CD4-positive, alpha-beta T cell treated with Interleukin-15 for 4 hours (primary cell): ENCODE measurements around the gene RAPGEF6.
"Not testable (repeated sequence)": the region's sequence is repeated elsewhere in the genome, so short reads cannot be mapped to it uniquely, and the experiment has no call there.

Experiments
- DNase-seq: peaks from one replicate; pipeline ENCODE4 v3.0.0-alpha.2; 2020; ENCODE audit warnings: low spot score

RAPGEF6 gene

DNA sequence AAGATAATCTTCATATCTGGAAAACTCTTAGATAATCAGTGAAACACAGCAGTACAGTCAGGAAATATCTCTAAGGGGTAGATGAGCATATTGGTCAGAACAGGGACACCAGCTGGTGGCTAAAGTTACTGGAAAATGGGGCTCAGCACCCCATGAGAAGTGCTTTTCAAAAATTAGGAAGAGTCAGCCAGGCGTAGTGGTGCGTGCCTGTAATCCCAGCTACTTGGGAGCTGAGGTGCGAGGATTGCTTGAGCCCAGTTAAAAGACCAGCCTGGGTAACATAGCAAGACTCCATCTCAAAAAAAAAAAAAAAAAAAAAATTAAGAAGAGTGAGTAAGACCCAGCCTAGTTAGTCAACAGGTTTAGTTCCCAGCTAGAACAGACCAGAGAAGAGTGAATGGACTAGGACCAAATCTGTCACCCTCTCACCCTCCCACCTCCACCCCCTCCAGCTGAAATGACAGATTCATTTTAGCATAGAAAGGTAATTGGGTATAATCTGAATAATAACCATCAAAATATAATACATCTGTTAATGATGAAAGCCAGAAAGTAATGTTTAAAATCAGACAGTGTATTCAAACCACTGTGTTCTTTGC is 250.3 kb downstream of the RAPGEF6 start:
- DNase-seq, result peak; percentile 41

DNA sequence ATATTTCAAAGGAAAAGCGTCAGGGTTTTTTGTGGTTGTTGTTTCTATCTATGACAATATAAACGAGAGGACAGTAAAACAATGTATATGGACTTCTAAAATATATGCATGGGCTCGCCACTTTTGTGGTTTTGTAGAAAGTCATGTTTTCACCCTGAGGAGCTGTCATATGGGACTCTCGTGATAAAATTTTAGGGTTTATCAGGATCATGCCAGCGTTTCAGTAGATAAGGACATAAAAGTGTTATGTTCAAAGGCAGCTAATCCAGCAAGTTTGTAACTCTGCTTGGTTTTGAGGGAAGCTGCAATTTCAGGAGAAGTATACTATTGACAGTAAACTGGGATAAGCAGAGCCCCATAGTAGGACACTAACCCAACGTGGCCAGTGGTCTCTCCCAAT is 250.9 kb downstream of the RAPGEF6 start:
- DNase-seq, result no peak

DNA sequence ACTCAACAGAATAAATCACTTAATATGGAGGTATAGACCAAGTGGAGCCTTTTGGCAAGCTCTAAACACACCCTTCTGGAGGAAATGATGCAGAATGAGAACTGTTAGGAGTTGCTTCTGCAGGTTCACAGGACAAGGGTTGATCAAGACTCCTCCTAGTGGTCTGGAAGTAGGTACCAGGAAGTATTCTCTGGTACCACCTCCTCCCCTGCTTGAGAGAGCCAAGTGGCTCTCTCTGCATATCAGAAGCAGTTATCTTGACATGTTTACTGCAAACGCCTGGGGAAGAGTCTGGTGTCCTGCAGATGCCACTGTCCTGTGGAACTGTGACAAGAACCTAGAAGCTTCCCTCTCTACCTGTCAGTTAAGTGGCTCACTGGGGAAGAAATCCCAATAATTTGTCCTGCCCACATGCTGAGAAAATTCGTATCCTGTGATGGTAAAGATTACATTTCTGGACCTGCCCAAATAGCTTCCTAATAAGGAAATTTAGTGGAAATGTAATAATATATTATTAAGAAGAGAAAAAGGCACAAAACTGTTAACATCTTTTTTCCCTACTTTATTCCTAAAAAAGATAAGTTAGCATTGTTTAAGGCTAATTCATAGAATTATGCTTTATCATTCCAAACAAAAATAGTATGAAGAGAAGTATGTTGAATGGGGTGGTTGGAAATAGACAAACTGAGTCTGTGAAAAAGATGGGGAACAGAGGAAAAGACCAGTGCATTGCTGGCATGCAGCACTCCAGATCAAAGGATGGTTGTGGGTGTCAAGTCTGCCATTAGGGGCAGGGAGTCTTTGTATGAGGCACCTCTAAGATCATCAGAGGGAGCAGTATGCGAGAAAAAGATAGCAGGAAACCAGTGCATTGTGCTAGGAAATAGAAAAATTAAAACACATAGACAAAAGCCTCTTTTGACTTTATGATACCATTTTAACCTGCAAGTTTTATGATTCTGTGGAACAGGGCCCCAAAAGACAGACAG is 252.3 kb downstream of the RAPGEF6 start:
- peak; percentile 83 for DNase-seq

DNA sequence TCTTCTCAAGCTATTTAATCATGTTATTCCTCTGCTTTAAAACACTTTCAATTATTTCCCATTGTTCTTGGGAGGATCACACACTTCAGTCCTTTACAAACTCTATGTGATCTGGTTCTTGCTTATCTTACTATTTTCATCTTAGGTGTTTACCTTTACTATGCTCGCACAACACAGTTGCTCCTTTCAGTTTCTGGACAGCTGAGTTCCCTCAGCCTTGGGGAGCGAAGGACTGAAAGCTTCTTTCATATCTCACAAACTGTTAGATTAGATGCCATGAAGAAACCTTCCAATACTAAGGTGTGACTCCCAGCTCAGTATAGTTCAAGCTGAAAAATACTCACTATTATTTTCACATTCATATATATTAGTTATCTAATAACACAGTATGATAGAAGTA is 253.3 kb downstream of the RAPGEF6 start:
- no peak for DNase-seq

DNA sequence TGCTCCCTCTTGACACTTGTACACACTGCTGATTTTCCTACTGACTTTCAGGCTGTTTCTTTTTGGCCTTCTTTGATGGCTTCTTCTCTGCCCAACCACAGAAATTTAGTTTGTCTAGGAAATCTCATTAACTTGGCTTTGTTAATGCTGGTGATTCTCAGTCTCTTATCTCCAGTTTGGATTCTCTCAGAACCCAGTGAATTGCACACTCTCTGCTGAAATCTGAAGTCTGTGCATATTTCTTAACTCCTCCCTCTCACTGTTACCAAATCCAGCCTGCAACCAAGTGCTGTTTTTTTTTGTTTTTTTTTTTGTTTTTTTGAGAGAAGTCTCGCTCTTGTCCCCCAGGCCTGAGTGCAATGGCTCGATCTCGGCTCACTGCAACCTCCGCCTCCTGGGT is 254.0 kb downstream of the RAPGEF6 start:
- DNase-seq, result no peak

GRCh38 chr5:131380238-131380637 is 254.8 kb downstream of the RAPGEF6 start:
- not testable (repeated sequence) for DNase-seq

GRCh38 chr5:131379723-131380122 is 255.3 kb downstream of the RAPGEF6 start:
- DNase-seq, result peak; percentile 84

- DNase-seq, result peak; percentile 25
Observed at GRCh38 chr5:131378721-131379541, 256.1 kb downstream of the RAPGEF6 start.

DNA sequence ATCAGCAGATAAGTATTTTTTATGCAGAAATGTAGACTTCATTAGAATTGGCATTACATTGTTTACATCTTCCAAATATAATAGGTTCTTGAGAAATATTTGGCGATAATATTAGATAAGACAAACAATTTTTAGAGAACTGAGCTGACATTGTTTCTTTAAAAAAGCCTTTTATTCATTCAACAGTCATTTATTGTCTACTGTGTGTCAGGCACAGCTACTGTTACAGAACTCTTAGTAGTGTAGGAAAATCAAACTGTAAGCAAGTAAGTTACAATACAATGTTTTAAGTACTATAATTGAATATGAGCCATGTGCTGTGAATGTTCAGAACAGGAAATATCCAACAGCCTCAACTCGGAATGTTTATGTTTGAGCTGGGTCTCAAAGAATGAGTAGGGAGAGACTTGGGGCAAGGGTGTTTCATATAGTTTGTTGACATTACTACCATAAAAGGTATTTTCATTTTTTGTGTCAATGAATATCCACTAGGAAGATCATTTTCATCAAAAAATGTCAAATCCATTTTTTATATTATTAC is 257.2 kb downstream of the RAPGEF6 start:
- DNase-seq, result no peak

DNA sequence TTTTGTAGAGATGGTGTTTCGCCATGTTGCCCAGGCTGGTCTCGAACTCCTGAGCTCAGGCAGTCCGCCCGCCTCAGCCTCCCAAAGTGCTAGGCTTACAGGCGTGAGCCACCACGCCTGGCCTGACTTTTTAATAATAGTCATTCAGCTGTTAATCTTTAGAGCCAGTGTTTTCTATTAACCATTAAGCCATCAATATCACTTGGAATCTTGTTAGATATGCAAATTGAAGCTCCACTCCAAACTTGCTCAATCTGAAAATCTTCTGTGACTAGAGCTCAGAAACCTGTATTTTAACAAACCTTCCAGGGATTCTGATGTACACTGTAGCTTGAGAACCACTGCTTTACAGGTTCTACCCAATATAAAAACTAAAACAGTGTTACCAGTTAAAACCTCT is 257.7 kb downstream of the RAPGEF6 start:
- no peak for DNase-seq

- DNase-seq, result peak; percentile 31
Observed at GRCh38 chr5:131375351-131375750, 259.7 kb downstream of the RAPGEF6 start.
